Hematopoietic multipotent progenitor cell treated with erythropoietin and hydrocortisone succinate and interleukin-3 and kit ligand, for 8 days (in vitro differentiated cells): ENCODE results near the gene MAK.
A peak's percentile ranks its signal among the peaks of the same experiment; 100 is the strongest.

ENCODE experiments used
- DNase-seq: peaks from one replicate; pipeline ENCODE4 v3.0.0-alpha.2; 2015

The MAK gene

GRCh38 chr6:10721850-10722569 lies 116.3 kb downstream of the MAK start:
- peak; percentile 40 for DNase-seq

- DNase-seq: peak; percentile 61
Measured at GRCh38 chr6:10720960-10721849, 117.1 kb downstream of the MAK start.

GRCh38 chr6:10720265-10720959 lies 117.9 kb downstream of the MAK start:
- peak; percentile 55 for DNase-seq

GRCh38 chr6:10719964-10720264 lies 118.4 kb downstream of the MAK start:
- DNase-seq: no peak

GRCh38 chr6:10719296-10719963 lies 118.9 kb downstream of the MAK start:
- DNase-seq: peak; percentile 75

GRCh38 chr6:10713962-10714361 lies 124.4 kb downstream of the MAK start:
- no peak for DNase-seq
